Stromal cell of bone marrow (primary cell): ENCODE results near the gene KCTD16.

Experiments
- DNase-seq: peaks from one replicate; pipeline ENCODE4 v3.0.0-alpha.2; 2012; ENCODE audit warnings: low read depth

Gene KCTD16

GRCh38 chr5:144207875-144208444, 37.3 kb downstream of the KCTD16 start:
- DNase-seq, result no peak

GRCh38 chr5:144209361-144209760, 38.7 kb downstream of the KCTD16 start:
- DNase-seq, result no peak

DNA sequence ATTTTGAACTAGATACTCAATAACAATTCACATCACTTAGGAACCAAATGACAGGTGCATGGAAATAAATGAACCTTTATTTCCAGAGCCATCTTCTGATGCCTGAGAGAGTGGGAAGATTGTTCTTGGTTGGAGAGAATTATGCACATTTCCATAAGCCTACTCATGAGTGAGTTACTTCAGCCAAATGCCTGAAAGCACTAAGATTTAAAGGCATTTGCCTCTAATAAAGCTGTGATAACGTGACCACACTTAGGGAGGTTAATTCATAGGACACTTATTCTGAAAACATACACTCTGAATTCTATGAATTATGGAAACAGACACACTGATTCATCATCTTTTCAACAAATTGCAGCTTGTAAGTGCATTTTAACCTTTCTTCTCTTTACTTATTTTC, 40.0 kb downstream of the KCTD16 start:
- no peak for DNase-seq

DNA sequence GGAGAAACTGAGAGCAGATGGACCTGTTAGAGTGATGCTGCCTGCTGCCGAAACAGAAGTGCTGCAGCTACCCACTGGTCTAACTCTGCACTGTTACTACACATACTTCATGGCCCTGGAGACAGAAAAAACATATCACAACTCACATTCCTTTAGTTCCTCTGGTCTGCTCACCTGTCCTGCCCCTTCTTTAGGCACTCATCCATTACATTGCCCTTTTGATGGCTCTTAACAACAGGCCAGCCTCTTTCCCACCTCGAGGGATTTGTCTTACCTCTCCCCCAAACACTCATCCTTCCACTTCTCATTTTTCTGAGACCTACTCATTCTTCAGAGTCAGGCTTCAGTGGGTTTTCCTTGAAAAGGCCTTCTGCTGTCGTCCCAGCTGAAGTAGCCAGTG, 49.2 kb downstream of the KCTD16 start:
- DNase-seq, result no peak

DNA sequence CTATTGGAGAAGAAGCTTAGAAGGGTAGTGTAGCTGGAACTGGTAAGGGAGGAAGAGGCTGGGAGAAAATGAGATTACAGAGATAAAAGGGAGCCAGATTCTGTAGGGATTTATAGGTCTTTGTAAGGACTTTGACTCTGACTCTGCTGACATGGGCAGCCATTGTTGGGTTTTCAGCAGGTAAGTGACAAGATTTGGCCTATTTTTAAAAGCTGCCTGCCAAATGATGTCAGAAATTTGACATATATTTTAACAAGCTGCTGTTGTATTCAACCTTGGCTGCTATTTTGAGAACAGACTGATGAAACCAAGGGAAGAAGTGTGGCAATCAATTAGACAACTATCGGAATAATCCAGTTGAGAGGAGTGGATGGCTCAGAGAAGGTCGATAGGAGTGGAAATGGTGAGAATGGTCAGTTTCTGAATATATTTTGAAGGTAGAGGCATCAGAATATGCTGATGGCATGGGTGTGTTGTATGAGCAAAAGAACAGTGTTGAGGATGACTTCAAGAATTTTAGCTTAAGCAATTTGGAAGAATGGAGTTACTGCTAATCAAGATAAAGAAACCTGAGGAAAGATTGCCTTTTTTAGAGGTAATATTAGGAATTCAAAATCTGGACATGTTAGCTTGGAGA, 56.8 kb downstream of the KCTD16 start:
- no peak for DNase-seq

DNA sequence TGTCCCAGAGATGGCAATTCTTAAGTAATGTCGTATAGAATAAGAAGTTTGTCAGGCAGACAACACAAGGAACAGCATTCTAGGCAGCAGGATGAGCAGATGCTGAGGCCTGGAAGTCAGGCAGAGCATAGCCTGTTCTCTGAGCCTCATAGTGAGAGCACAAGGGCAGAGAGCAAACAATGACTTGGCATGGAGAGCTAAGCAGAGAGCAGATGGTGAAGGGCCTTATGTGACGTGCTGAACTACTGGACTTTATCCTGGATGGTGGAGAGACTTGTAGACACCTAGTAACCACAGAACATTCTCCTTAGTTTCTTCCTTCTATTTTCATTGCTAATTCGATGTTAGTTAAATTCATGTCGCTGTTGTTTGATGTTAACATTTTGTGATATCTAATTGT, 60.1 kb downstream of the KCTD16 start:
- DNase-seq, result no peak

DNA sequence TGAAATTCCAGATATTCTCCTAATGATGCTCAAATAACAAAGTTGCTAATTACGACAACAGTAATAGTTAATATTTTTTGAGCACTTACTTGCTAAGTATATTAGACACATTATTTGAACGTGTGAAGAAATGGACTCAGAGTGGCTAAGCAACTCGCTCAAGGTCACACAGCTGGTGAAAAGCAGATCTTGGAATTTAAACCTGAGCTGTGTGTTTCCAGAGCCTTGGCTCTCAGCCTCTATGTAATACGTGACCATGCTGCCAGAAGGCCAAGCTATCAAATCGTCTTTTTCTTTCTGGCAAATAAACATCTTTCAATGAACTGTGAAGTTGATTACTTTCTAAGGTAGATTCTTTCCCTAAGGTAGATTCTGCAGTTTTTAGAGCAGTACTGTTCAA, 61.6 kb downstream of the KCTD16 start:
- DNase-seq, result no peak

DNA sequence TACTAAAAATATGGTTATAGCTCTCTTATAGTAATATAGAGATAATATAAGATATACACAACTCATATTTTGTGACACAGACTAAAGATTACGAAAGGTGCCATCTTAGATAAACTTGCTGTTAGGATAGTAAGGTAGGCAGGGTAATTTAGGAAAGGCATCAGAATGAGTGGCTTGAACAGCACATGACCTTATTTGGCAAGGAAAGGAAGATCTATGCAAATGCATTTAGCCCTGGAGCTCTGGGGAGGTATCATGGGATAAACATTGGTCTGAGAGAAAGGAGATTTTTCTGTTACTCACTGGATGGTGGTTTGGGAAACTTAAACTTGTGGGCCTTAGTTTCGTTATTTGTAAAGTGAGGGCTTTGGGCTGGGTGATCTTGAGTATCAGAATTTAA, 65.8 kb downstream of the KCTD16 start:
- DNase-seq, result no peak

- peak; percentile 50 for DNase-seq
Measured at GRCh38 chr5:144237851-144238250, 67.2 kb downstream of the KCTD16 start.

GRCh38 chr5:144247131-144247530, 76.5 kb downstream of the KCTD16 start:
- DNase-seq, result peak; percentile 25

GRCh38 chr5:144248015-144248414, 77.3 kb downstream of the KCTD16 start:
- DNase-seq, result no peak

- DNase-seq, result no peak
Measured at GRCh38 chr5:144249755-144250464, 79.2 kb downstream of the KCTD16 start.

DNA sequence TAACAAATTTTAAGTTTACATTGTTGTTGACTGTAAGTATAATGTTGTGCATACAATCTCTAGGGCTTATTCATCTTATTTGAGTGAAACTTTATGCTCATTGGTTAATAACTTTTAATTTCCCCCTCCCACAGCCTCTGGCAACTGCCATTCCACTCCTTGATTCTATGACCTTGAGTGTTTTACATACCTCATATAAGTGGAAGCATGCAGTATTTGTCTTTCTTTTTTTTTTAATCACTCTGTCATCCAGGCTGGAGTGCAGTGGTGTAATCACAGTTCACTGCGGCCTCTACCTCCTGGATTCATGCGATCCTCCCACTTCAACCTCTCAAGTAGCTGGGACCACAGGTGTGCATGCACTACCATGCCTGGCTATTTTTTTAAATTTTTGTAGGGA, 83.9 kb downstream of the KCTD16 start:
- DNase-seq, result no peak

DNA sequence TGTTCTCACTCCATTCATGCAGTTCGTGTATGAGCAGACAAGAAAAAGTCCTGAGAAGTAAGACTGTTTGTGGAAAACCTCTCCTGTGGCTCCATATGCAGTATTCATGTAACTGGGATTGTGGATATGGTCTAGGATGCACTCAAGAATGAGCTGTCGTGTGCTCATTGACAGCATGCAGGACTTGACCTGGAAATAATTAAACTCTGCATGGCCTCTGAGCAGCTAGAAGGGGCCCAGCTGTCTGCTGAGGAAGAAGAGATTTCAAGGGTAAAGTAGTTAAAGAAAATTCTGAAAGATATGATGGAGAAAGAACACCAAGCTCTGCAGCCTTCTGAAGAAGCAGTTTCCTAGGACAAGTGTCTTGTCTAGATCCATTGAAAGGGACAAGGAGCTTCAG, 89.4 kb downstream of the KCTD16 start:
- no peak for DNase-seq

- DNase-seq, result no peak
Measured at GRCh38 chr5:144265643-144266247, 95.1 kb downstream of the KCTD16 start.

DNA sequence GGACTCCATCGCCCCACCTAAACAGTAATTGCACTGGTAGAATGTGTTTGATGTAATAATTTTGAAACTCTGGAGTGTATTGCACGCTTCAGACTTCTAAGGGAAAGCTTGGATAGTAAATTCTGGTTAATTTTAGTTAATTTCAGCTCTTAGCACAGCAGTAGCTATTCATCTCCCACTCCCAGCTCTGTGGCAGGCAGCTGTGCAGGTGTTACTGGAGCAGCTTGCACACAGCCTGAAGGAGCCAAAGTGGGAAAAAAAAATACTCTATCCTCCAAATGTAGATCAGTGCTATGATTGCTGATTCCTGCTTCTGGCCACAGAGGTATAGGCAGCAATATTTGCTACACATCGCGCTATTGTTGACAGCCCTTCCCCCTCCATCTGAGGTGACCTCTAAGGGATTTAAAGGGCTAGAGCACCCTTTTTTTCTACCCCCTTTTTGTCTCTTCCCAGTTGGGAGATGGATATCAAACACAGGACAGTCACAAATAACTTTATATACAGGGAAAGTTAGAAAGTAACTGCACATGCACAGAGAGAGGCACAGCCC, 97.4 kb downstream of the KCTD16 start:
- DNase-seq, result no peak

DNA sequence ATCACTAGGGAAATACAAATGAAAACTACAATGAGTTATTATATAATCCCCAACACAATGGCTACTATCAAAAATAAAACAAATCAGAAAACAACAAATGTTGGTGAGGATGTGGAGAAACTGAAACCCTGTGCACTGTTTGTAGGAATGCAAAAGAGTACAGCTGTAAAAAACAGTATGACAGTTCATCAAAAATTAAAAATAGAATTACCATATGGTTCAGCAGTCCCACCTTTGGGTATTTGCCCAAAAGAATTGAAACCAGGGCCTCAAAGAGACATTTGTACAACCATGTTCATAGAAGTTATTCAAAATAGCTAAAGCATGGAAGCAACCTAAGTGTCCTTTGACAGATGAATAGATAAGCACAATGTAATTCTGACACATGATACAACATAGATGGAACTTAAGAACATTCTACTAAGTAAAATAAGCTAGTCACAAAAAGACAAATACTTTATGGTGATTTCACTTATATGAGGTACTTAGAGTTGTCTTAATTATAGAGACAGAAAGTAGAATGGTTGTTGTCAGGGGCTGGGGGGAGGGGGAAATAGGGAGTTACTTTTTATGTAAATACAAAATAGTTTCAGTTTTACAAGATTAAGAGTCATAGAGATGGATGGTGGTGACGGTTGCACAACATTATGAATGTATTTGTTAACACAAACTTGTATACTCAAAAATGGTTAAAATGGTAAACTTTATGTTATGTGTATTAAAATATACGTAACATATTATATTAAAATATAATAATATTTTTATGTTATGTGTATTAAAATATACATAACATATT, 102.8 kb downstream of the KCTD16 start:
- DNase-seq, result no peak

- no peak for DNase-seq
Measured at GRCh38 chr5:144275329-144275728, 104.7 kb downstream of the KCTD16 start.

DNA sequence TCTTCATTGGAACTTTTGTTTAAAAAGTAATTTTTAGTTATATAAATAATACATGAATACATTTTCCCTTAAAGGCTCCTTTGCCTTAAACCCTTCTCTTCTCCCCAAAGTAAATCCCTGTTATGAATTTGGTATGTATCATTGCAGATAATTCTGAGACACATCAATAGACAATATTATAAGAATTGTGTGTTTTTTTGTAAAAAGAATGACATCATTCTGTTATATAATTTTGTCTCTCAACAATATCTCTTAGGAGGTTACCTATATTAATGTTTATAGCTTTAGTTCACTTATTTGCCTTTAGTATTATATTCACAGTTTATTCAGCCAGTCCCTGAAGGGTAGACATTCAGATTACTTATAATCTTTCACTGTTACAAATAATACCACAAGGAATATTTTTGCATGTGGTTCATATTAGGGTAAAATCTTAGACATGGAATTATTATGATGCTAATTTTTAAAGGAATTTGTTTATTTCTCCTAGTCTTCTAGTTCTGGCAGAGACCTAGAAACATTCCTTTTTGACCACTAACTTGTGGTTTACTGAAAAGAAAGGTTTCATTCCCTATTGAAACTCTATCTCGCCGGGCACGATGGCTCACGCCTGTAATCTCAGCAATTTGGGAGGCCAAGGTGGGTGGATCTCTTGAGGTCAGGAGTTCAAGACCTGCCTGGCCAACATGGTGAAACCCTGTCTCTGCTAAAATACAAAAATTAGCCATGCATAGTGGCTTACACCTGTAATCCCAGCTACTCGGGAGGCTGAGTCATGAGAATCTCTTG, 105.6 kb downstream of the KCTD16 start:
- DNase-seq, result no peak

DNA sequence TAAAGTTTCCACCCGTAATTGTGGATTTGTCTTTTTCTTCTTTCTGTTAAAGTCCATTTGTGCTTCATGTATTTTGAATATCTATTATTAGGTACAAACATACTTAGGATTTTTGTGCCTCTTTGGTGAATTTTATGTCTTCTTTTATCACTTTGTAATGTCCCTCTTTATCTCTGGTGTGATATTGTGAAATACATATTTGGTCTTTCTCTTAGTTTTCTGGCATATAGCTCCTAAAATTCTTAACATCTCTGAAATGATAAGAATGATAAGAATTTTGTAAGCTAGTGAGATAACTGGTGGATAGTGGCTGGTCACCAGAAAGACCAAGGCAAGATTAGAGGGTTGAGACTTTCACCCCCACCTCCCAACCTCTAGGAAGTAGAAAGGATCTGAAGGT, 111.1 kb downstream of the KCTD16 start:
- DNase-seq, result no peak

DNA sequence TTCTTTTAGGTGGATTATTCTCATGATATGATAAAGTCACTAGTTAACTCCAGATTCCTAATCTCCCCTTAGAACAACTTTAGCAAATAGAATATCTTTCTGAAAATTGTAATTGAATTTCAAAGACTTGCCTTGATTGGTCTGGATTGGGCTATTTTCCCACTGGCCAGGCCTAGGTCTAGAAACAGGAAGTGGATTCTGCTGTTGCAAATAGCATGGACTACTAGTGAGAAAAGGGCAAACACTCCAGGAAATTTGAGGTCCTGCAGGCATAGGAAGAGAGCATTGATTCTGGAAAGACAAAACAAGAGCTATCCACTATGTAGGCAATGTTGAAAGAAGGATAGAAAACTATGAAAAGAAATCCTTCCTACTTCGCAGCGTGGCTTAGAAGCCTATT, 113.4 kb downstream of the KCTD16 start:
- DNase-seq, result no peak
